ENCODE measurements around the gene ATP8A2.
"Not testable (repeated sequence)": the region's sequence is repeated elsewhere in the genome, so short reads cannot be mapped to it uniquely, and the experiment has no call there.

The ATP8A2 gene

GRCh38 chr13:25538276-25538675 is 166.5 kb downstream of the ATP8A2 start:
- DNase-seq (ENCODE audit: extremely low read depth, low read depth), result no peak
- no peak overlapping the region for H3K4me3 ChIP-seq (replicated peaks; ENCODE audit: low read depth, low read length)
- TF ChIP-seq CTCF (IDR thresholded peaks at IDR 0.05; ENCODE audit: low read depth, low read length, missing control alignments), result no peak

GRCh38 chr13:25541434-25542123 is 169.8 kb downstream of the ATP8A2 start:
- H3K4me3 ChIP-seq (replicated peaks; ENCODE audit: low read depth, low read length), result no peak overlapping the region
- TF ChIP-seq CTCF (IDR thresholded peaks at IDR 0.05; ENCODE audit: low read depth, low read length, missing control alignments), result no peak
- DNase-seq (ENCODE audit: extremely low read depth, low read depth), result no peak

GRCh38 chr13:25548991-25549390 is 177.2 kb downstream of the ATP8A2 start:
- DNase-seq (ENCODE audit: extremely low read depth, low read depth); H3K4me3 ChIP-seq (replicated peaks; ENCODE audit: low read depth, low read length): not testable (repeated sequence)

GRCh38 chr13:25561812-25562211 is 190.0 kb downstream of the ATP8A2 start:
- no peak overlapping the region for H3K4me3 ChIP-seq (replicated peaks; ENCODE audit: low read depth, low read length)
- no peak for TF ChIP-seq CTCF (IDR thresholded peaks at IDR 0.05; ENCODE audit: low read depth, low read length, missing control alignments)
- DNase-seq (ENCODE audit: extremely low read depth, low read depth), result no peak

- no peak for TF ChIP-seq CTCF (IDR thresholded peaks at IDR 0.05; ENCODE audit: low read depth, low read length, missing control alignments)
- DNase-seq (ENCODE audit: extremely low read depth, low read depth), result no peak
- H3K4me3 ChIP-seq (replicated peaks; ENCODE audit: low read depth, low read length), result no peak overlapping the region
These were observed 198.4 kb downstream of the ATP8A2 start for GRCh38 chr13:25570185-25570584.

- DNase-seq (ENCODE audit: extremely low read depth, low read depth), result no peak
- TF ChIP-seq CTCF (IDR thresholded peaks at IDR 0.05; ENCODE audit: low read depth, low read length, missing control alignments), result no peak
- H3K4me3 ChIP-seq (replicated peaks; ENCODE audit: low read depth, low read length), result no peak overlapping the region
These were observed 199.5 kb downstream of the ATP8A2 start for GRCh38 chr13:25571237-25571636.

GRCh38 chr13:25572171-25572570 is 200.4 kb downstream of the ATP8A2 start:
- DNase-seq (ENCODE audit: extremely low read depth, low read depth); H3K4me3 ChIP-seq (replicated peaks; ENCODE audit: low read depth, low read length): not testable (repeated sequence)

Measured in HFF-Myc (cell line).